ENCODE measurements around the gene SMAD3. TPM values are rescaled to one million over a fixed set of nuclear protein-coding genes. Genes with fewer than 3 reads are reported as not detected.
A peak's percentile ranks its signal among the peaks of the same experiment; 100 is the strongest.

SMAD3 gene
- total and polyA plus RNA-seq, 10 of the 15 experiments (the other 5 are each of a cell fraction or from before 2014, with no cell fraction given), result 5.6 to 43.2 (median 16.0) TPM

GRCh38 chr15:67095912-67096311 lies 30.5 kb downstream of the SMAD3 start:
- H3K4me2 ChIP-seq (ENCODE audit: control insufficient read depth, insufficient read depth), result 0 out of 2 replicates have a peak overlapping the region, but pooled peaks have one; percentile 9
- SMC1A ChIA-PET (ENCODE audit: uncharacterized antibody, unreplicated experiment), result interaction anchor here (1.2 kb wide), 2 partner anchors 9 to 208 kb away, joined by 4 read pairs; no protein-coding TSS in a partner anchor
- H2AFZ ChIP-seq (ENCODE audit: control insufficient read depth, low read depth, low read length), result no peak overlapping the region
- RAD21 ChIA-PET (ENCODE audit: unreplicated experiment), result interaction anchor here (10.3 kb wide), 1 partner anchor 14 kb away, joined by 77 read pairs; no protein-coding TSS in a partner anchor
- ATAC-seq (no peak), FAIRE-seq (no peak), DNase-seq (ENCODE audit: low read depth, low spot score) (no peak)
- H3K36me3 ChIP-seq (ENCODE audit: control insufficient read depth in 2 of 2, insufficient read depth in 2 of 2, low read length in 1 of 2), result peaks cover 7 to 32% of the 10 kb centered on the region in 2 experiments; a peak in 3 of 4 replicates
- no peak overlapping the region for H3K4me3 ChIP-seq
- BruUV-seq (replicated peaks), result no TSS peak
- in situ Hi-C loops (cut with MboI), result loop anchor here (25.0 kb wide), 1 partner anchor 1309 kb away; the partner anchor contains the start of gene DENND4A
- peaks cover 71% of the 10 kb centered on the region for H3K79me2 ChIP-seq (ENCODE audit: control insufficient read depth, insufficient read depth, low read length)
- peaks cover 73% of the 10 kb centered on the region for H3K4me1 ChIP-seq (ENCODE audit: control insufficient read depth, insufficient read depth, low read length)
- H3K27ac ChIP-seq (ENCODE audit: control insufficient read depth, insufficient read depth), result no peak overlapping the region
- CTCF ChIA-PET, result interaction anchor here (1.2 kb wide), 1 partner anchor 10 kb away, joined by 4 read pairs; no protein-coding TSS in a partner anchor
- 68% methylated on average over 7 of the region's 7 CpGs for WGBS (ENCODE audit: insufficient coverage, insufficient replicate concordance, low lambda C conversion rate, missing lambda C conversion rate)
- H4K20me1 ChIP-seq (ENCODE audit: control insufficient read depth, insufficient read depth), result no peaks in the 10 kb centered on the region
- intact Hi-C loops (cut with micrococcal nuclease; ENCODE audit: unreplicated experiment), result no loop called here
- no peak overlapping the region for H3K9ac ChIP-seq (ENCODE audit: control insufficient read depth, insufficient read depth, low read length)
- H3K27me3 ChIP-seq (replicated peaks in 1 of 2; ENCODE audit: control insufficient read depth in 2 of 2, insufficient read depth in 2 of 2, low read length in 1 of 2), result no peaks in the 10 kb centered on the region
- no peaks in the 10 kb centered on the region for H3K9me3 ChIP-seq (replicated peaks; ENCODE audit: control insufficient read depth, insufficient read depth, low read length)
- POLR2A ChIA-PET, result interaction anchor here (1.2 kb wide), 1 partner anchor 28 kb away, joined by 3 read pairs; no protein-coding TSS in a partner anchor
- no peak for TF ChIP-seq SIX5 (IDR thresholded peaks at IDR 0.05; ENCODE audit: low read depth, low read length, severe bottlenecking)
- TF ChIP-seq CREM (IDR thresholded peaks at IDR 0.05; ENCODE audit: low read depth), result 0 out of 2 replicates have a peak, but pooled peaks have one; percentile 25
- no peak for TF ChIP-seq IRF3 (IDR thresholded peaks at IDR 0.05)
- TF ChIP-seq BRCA1 (IDR thresholded peaks at IDR 0.05; ENCODE audit: low read depth, low read length), result no peak
- no peak for TF ChIP-seq SMAD1 (IDR thresholded peaks at IDR 0.05; ENCODE audit: low read depth, partially characterized antibody)
- no peak for TF ChIP-seq E4F1 (IDR thresholded peaks at IDR 0.05; ENCODE audit: borderline replicate concordance, partially characterized antibody)
- no peak for TF ChIP-seq GATAD2B (conservative IDR thresholded peaks at IDR 0.05; ENCODE audit: low read depth)
- no peak for TF ChIP-seq SMC3 (IDR thresholded peaks at IDR 0.05; ENCODE audit: borderline replicate concordance, low read length)
- no peak for TF ChIP-seq BCLAF1 (IDR thresholded peaks at IDR 0.05)
- no peak for TF ChIP-seq RELA (IDR thresholded peaks at IDR 0.05; ENCODE audit: borderline replicate concordance, partially characterized antibody)
- TF ChIP-seq CTCF (IDR thresholded peaks at IDR 0.05 in 2 of 3, conservative IDR thresholded peaks at IDR 0.05 in 1 of 3; ENCODE audit: control insufficient read depth in 2 of 3, extremely low read depth in 1 of 3, insufficient read depth in 1 of 3, low read depth in 3 of 3, low read length in 3 of 3), result no peak
- peak; percentile 37; the same call in 1 of the 2 replicates for TF ChIP-seq CREB1 (IDR thresholded peaks at IDR 0.05; ENCODE audit: low read depth)
- no peak for TF ChIP-seq RFX5 (IDR thresholded peaks at IDR 0.05; ENCODE audit: low read depth, low read length)
- no peak for TF ChIP-seq KDM1A (IDR thresholded peaks at IDR 0.05; ENCODE audit: borderline replicate concordance)
- TF ChIP-seq CHD1 (IDR thresholded peaks at IDR 0.05; ENCODE audit: low read depth, low read length), result no peak
- no peak for TF ChIP-seq MEF2B (IDR thresholded peaks at IDR 0.05; ENCODE audit: partially characterized antibody, poor library complexity, severe bottlenecking)
